ENCODE measurements around the gene NCAPH2. TPM values are rescaled to one million over a fixed set of nuclear protein-coding genes. Genes with fewer than 3 reads are reported as not detected.

Gene NCAPH2
- total and polyA plus RNA-seq, 2 of the 13 experiments (the other 11 are each of a cell fraction or from before 2014, with no cell fraction given): 28.1 to 64.4 TPM

GRCh38 chr22:50548921-50549790, 41.1 kb downstream of the NCAPH2 start:
- Histone ChIP-seq H3K9me3 (ENCODE audit: low read length) (no peaks in the 10 kb centered on the region), H3K4me2 (ENCODE audit: low read depth, low read length) (no peak overlapping the region), H2AFZ (ENCODE audit: low read length) (no peak overlapping the region), H3K4me1 (ENCODE audit: insufficient read depth, low read length) (peaks cover 24% of the 10 kb centered on the region), H3K4me3 (replicated peaks in 1 of 3; ENCODE audit: insufficient read depth in 1 of 3, low read depth in 2 of 3, low read length in 3 of 3) (no peak overlapping the region), H3K9ac (ENCODE audit: insufficient read depth, low read depth, low read length) (no peak overlapping the region), H3K27me3 (ENCODE audit: control insufficient read depth in 1 of 2, insufficient read depth in 2 of 2, low read length in 2 of 2) (peaks cover 3 to 30% of the 10 kb centered on the region in 2 experiments), H3K36me3 (replicated peaks in 1 of 2; ENCODE audit: control insufficient read depth in 1 of 2, insufficient read depth in 2 of 2, low read length in 2 of 2) (no peaks in the 10 kb centered on the region), H4K20me1 (ENCODE audit: insufficient read depth, low read length) (no peaks in the 10 kb centered on the region), H3K79me2 (ENCODE audit: insufficient read depth, low read length) (no peaks in the 10 kb centered on the region), H3K27ac (ENCODE audit: extremely low read length, insufficient read depth, low read length) (no peak overlapping the region)
- TF ChIP-seq ZNF318 (CRISPR knock-in tag; IDR thresholded peaks at IDR 0.05): no peak
- no peak for TF ChIP-seq NAIF1 (CRISPR knock-in tag; IDR thresholded peaks at IDR 0.05; ENCODE audit: borderline replicate concordance)
- TF ChIP-seq ZNF546 (CRISPR knock-in tag; conservative IDR thresholded peaks at IDR 0.05): no peak
- no peak for TF ChIP-seq GTF2F1 (IDR thresholded peaks at IDR 0.05; ENCODE audit: low read length)
- TF ChIP-seq MNT (IDR thresholded peaks at IDR 0.05): no peak
- no peak for TF ChIP-seq ZBTB42 (CRISPR knock-in tag; IDR thresholded peaks at IDR 0.05)
- no peak for TF ChIP-seq ZBTB49 (CRISPR knock-in tag; IDR thresholded peaks at IDR 0.05; ENCODE audit: borderline replicate concordance)
- ATAC-seq (no peak), FAIRE-seq (no peak), DNase-seq (ENCODE audit: low spot score) (no peak)
- POLR2A ChIA-PET: interaction anchor here (1.2 to 2.4 kb wide), 3 partner anchors 9 to 24 kb away, joined by 4 to 12 read pairs (median 11); partner anchors contain the start of gene SCO2
- CTCF ChIA-PET (ENCODE audit: low intra/inter-chr PET ratio, low total read pairs): no interaction called here
- in situ Hi-C loops (cut with HindIII; ENCODE audit: extremely low pct_ligation_motif_present, low pct_unique_long_range_greater_than_20kb) (no loop called here), intact Hi-C loops (cut with micrococcal nuclease; ENCODE audit: unreplicated experiment) (no loop called here)
- WGBS (ENCODE audit: low lambda C conversion rate): 83% methylated on average over 10 of the region's 68 CpGs
- no TSS peak for BruUV-seq (replicated peaks)

All from HepG2 (cell line).